IPS DF 4.7 (cell line): ENCODE data around the gene ARL4A.

ENCODE experiments used
- DNase-seq: peaks from one replicate; pipeline ENCODE4 v3.0.0-alpha.2; 2013; ENCODE audit warnings: low spot score; ENCODE audit errors: extremely low read depth

The ARL4A gene

DNA sequence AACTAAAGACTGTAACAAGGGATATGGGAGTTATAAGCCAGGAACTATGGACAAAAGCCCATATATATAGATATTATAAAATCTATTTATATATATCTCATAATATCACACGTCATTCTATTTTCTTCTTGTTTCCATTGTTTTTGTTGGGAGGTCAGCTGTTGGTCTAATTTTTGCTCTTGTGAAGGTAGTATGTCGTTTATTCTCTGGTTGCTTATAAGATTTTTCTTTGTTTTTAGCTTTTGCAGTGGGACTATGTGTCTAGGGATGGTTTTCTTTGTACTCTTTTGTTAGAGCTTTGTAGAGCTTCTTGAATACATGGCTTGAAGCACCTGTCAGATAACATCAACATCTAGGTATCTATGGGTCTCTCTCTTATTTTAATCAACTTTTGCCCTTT lies 14.0 kb downstream of the ARL4A start:
- DNase-seq = no peak

GRCh38 chr7:12703881-12704280 lies 16.4 kb downstream of the ARL4A start:
- DNase-seq = no peak

DNA sequence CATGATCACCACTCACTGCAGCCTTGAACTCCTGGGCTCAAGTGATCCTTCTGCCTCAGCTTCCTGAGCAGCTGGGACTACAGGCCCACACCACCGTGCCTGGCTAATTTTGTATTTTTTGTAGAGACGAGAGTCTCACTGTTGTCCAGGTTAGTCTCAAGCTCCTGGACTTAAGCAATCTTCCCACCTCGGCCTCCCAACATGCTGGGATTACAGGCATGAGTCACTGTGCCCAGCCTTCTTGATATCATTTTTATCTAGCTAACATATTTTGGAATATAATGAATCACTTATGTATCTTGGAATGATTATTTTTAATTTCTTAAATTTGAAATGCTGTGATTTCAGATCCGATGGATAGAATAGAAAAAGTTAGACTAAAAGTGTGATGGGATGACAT lies 18.4 kb downstream of the ARL4A start:
- no peak for DNase-seq

GRCh38 chr7:12706900-12707536 lies 19.6 kb downstream of the ARL4A start:
- DNase-seq = no peak

GRCh38 chr7:12708314-12708713 lies 20.9 kb downstream of the ARL4A start:
- no peak for DNase-seq

- no peak for DNase-seq
Observed at GRCh38 chr7:12709726-12710502, 22.5 kb downstream of the ARL4A start.

GRCh38 chr7:12711124-12711523 lies 23.7 kb downstream of the ARL4A start:
- no peak for DNase-seq

DNA sequence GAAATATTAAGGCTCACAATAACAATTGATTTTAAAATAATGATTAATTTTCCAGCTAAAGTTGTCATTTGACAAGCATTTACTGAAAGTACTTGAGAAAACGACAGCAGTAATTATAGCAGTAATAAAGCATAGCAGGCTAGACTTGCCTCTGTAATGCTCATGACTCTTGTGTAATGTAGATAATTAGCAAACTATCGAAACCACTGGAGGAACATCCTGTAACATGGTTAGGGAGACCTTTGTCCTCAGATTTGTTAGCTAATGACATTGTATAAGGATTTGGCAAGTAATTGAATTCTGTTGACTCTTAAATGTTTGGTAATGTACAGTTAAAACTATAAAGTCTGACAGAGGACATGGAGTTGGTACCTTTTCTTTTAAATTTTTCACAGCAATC lies 24.8 kb downstream of the ARL4A start:
- DNase-seq = no peak

- DNase-seq = no peak
Observed at GRCh38 chr7:12713625-12714378, 26.4 kb downstream of the ARL4A start.

GRCh38 chr7:12714379-12714737 lies 26.9 kb downstream of the ARL4A start:
- DNase-seq = no peak

DNA sequence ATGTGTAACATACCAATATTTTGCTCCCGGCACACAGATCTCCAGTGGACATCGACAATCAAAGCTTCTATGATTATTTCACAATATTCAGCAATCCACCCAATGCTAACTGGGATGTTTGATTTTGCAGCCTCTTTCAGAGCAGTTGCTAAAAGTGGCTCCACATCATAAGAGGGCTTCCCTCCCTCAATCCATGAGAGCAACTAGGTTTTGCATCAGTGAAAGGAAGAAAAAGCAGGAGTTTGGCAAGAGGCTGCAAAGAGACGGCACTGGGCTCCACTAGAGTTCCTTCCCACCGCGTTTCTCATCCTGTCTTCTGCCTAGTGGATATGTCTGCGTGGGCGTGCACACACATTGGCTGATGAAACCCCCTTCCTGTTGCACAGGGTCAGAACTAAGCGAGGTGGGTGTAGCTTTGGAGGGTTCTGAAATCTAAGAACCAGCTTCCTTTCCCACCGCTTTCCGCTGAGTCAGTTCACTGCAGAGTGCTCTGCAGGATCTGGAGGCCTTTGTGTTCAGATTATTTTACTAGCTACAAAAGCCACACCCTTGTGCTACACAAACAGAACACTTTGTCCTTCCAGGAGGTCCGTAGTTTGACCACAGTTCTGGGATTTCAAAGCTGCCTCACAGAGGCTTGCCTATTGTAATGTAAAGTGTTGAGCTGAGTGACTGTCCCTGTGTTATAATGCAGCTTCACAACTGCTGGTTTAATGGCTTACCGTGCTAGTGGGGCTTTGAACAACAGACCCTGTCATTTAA lies 28.1 kb downstream of the ARL4A start:
- DNase-seq = peak; percentile 71

- DNase-seq = no peak
Observed at GRCh38 chr7:12716134-12716681, 28.8 kb downstream of the ARL4A start.

GRCh38 chr7:12716722-12717121 lies 29.3 kb downstream of the ARL4A start:
- no peak for DNase-seq

DNA sequence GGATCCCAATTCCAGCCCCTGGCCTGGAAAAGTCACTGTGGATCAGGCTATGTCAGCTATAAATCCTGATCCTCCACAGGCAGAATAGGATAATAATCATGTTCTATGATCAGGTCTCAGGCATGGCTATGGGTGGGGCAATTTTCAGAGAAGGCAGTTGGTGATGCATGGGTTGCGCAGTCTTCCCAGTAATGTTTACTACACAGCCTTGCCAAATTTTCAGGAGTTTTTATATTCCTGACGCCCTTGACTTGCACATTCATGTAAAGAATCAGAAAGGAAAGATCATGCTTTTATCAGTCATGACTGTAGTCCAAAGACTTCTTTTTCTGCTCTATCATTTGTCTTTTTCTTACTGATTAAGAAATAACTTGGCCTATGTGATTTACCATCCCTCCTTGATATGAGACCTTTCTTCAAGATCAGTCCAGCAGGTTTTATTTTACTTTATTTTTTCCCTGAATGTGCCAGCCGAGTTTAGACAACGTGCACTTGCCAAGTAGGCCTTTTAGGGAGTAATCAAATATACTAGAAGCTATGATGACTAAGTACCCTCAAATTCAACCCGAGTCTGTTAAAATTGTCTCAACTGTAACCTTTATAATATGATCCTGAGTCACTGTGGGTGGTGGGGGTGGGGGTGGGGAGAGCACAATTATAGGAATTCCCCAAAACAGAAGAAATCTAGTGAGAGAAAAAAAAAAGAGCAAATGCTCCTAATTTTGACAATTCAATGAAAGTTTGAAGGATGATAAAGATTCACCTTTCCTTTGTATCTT lies 31.9 kb downstream of the ARL4A start:
- no peak for DNase-seq

DNA sequence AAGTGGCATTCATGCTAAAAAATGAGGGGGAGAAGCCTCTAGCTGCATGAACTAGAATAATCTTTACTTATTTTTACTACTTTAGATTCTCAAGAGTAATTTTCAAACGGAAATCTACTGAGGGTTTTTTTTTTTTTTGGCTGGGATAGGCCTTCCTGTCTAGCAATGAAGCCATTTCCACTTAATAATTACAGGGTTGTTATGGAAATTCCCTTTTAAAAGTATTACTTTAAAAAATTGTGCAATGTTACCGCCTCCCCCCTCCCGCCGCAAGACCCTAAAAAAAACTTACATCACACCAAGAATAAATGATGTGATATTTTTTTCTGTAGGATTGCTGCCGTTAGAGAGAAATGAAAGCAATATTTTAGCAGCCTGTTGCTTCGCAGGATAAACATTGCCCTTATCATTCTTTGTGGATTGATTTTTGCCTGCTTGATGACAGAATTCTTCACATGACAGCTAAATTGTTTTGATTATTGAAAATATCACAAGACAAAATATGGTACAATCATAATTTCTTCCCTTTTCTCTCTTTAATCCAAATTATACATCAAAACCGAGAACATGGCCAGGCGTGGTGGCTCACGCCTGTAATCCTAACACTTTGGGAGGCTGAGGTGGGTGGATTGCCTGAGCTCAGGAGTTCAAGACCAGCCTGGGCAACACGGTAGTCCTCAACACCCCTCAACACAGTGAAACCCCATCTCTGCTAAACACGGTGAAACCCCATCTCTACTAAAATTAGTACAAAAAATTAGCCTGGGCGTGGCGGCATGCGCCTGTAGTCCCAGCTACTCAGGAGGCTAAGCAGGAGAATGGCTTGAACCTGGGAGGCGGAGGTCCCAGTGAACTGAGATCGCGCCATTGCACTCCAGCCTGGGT lies 32.8 kb downstream of the ARL4A start:
- DNase-seq = no peak

DNA sequence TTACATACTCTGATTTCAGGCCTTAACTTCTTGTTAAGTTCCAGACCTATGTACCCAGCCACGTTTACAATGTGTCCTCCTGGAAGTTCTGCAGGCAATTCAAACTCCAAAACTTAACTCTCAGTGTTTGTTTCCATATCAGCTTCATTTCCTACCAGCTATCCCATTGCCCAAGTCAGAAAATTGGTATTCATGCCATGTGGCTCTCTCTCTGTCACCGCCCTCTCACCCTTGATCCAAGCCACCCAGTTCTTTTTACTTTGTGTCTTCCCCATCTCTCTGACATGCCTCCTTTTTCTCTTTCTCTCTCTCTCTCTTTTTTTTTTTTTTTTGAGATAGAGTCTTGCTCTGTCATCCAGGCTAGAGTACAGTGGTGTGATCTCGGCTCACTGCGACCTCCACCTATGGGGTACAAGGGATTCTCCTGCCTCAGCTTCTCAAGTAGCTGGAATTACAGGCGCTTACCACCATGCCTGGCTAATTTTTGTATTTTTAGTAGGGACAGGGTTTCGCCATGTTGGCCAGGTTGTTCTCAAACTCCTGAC lies 33.9 kb downstream of the ARL4A start:
- DNase-seq = no peak

GRCh38 chr7:12722136-12722535 lies 34.7 kb downstream of the ARL4A start:
- no peak for DNase-seq

GRCh38 chr7:12722636-12723605 lies 35.5 kb downstream of the ARL4A start:
- no peak for DNase-seq
